ENCODE data around the gene ZIC5. TPM values are rescaled to one million over a fixed set of nuclear protein-coding genes. Genes with fewer than 3 reads are reported as not detected.

ZIC5 gene
- polyA plus RNA-seq, 6 donors from 2014 or later, result not detected

- H3K27me3 Mint-ChIP-seq, result peaks cover 76 to 95% (median 90%) of the 10 kb centered on the region in 3 donors
- peaks cover 0 to 10% of the 10 kb centered on the region in 2 donors for H3K36me3 Mint-ChIP-seq
- no peak for DNase-seq
- peak overlapping the region in 3 of 8 donors; percentile 37 to 69 (median 65) for H3K4me3 Mint-ChIP-seq
- no peak for ATAC-seq (ENCODE audit: low read depth in 2 of 2)
- H3K27ac Mint-ChIP-seq, result peak overlapping the region in 5 of 6 donors; percentile 24 to 89 (median 74)
- peaks cover 8 to 21% (median 10%) of the 10 kb centered on the region in 3 donors for H3K4me1 Mint-ChIP-seq
- peaks cover 0 to 58% (median 37%) of the 10 kb centered on the region in 7 donors for H3K9me3 Mint-ChIP-seq
Measured at GRCh38 chr13:99991828-99992775, 20.5 kb upstream of the ZIC5 start.

- ATAC-seq (ENCODE audit: low read depth in 2 of 2) (no peak), DNase-seq (no peak)
- Mint-ChIP-seq H3K4me3 (peak overlapping the region in 1 of 8 donors; percentile 37), H3K27ac (peak overlapping the region in 4 of 6 donors; percentile 53 to 88 (median 80)), H3K27me3 (peaks cover 78 to 95% (median 91%) of the 10 kb centered on the region in 3 donors), H3K9me3 (peaks cover under 1 to 53% (median 34%) of the 10 kb centered on the region in 7 donors), H3K4me1 (peaks cover 8 to 21% (median 10%) of the 10 kb centered on the region in 3 donors), H3K36me3 (peaks cover 2 to 12% of the 10 kb centered on the region in 2 donors)
Measured at GRCh38 chr13:99991013-99991827, 19.7 kb upstream of the ZIC5 start.

GRCh38 chr13:99990126-99990977 lies 18.8 kb upstream of the ZIC5 start:
- H3K27me3 Mint-ChIP-seq, result peaks cover 75 to 93% (median 89%) of the 10 kb centered on the region in 3 donors
- DNase-seq, result no peak
- peak overlapping the region in 4 of 6 donors; percentile 27 to 88 (median 78) for H3K27ac Mint-ChIP-seq
- peaks cover 7 to 19% of the 10 kb centered on the region in 2 donors for H3K36me3 Mint-ChIP-seq
- H3K4me3 Mint-ChIP-seq, result peak overlapping the region in 6 of 8 donors; percentile 39 to 73 (median 50)
- H3K4me1 Mint-ChIP-seq, result peaks cover 13 to 22% (median 15%) of the 10 kb centered on the region in 3 donors
- ATAC-seq (ENCODE audit: low read depth in 2 of 2), result no peak
- peaks cover 5 to 50% (median 30%) of the 10 kb centered on the region in 7 donors for H3K9me3 Mint-ChIP-seq

- H3K4me1 Mint-ChIP-seq, result peaks cover 13 to 22% (median 15%) of the 10 kb centered on the region in 3 donors
- DNase-seq (no peak), ATAC-seq (ENCODE audit: low read depth in 2 of 2) (no peak)
- peaks cover 7 to 10% of the 10 kb centered on the region in 2 donors for H3K36me3 Mint-ChIP-seq
- peak overlapping the region; percentile 19 to 73 (median 48) for H3K4me3 Mint-ChIP-seq
- H3K9me3 Mint-ChIP-seq, result peaks cover 5 to 46% (median 28%) of the 10 kb centered on the region in 7 donors
- H3K27ac Mint-ChIP-seq, result peak overlapping the region in 5 of 6 donors; percentile 34 to 92 (median 83)
- H3K27me3 Mint-ChIP-seq, result peaks cover 69 to 87% (median 81%) of the 10 kb centered on the region in 3 donors
Measured at GRCh38 chr13:99989276-99990125, 17.9 kb upstream of the ZIC5 start.

- Mint-ChIP-seq H3K9me3 (peaks cover 5 to 50% (median 33%) of the 10 kb centered on the region in 7 donors), H3K4me1 (peaks cover 13 to 22% (median 15%) of the 10 kb centered on the region in 3 donors), H3K4me3 (peak overlapping the region in 7 of 8 donors; percentile 12 to 68 (median 32)), H3K36me3 (peaks cover 9 to 14% of the 10 kb centered on the region in 2 donors), H3K27ac (peak overlapping the region in 4 of 6 donors; percentile 36 to 93 (median 88)), H3K27me3 (peaks cover 68 to 88% (median 73%) of the 10 kb centered on the region in 3 donors)
- DNase-seq, result no peak
- no peak for ATAC-seq (ENCODE audit: low read depth in 2 of 2)
Measured at GRCh38 chr13:99988529-99989275, 17.1 kb upstream of the ZIC5 start.

GRCh38 chr13:99987154-99988019 lies 15.8 kb upstream of the ZIC5 start:
- Mint-ChIP-seq H3K36me3 (peaks cover 9 to 14% of the 10 kb centered on the region in 2 donors), H3K27ac (peak overlapping the region in 3 of 6 donors; percentile 41 to 88 (median 71)), H3K27me3 (peaks cover 59 to 81% (median 61%) of the 10 kb centered on the region in 3 donors), H3K9me3 (peaks cover 2 to 49% (median 31%) of the 10 kb centered on the region in 7 donors), H3K4me1 (peaks cover 10 to 29% (median 13%) of the 10 kb centered on the region in 3 donors), H3K4me3 (peak overlapping the region in 2 of 8 donors; percentile 26 to 84)
- no peak for ATAC-seq (ENCODE audit: low read depth in 2 of 2)
- DNase-seq, result no peak

GRCh38 chr13:99986741-99987140 lies 15.2 kb upstream of the ZIC5 start:
- Mint-ChIP-seq H3K4me3 (peak overlapping the region in 2 of 8 donors; percentile 42 to 84), H3K27me3 (peaks cover 53 to 75% (median 54%) of the 10 kb centered on the region in 3 donors), H3K36me3 (peaks cover 9 to 14% of the 10 kb centered on the region in 2 donors), H3K4me1 (peaks cover 8 to 23% (median 12%) of the 10 kb centered on the region in 3 donors), H3K27ac (peak overlapping the region in 3 of 6 donors; percentile 88 to 95 (median 90)), H3K9me3 (peaks cover 2 to 43% (median 28%) of the 10 kb centered on the region in 7 donors)
- no peak for ATAC-seq (ENCODE audit: low read depth in 2 of 2)
- DNase-seq, result no peak

- ATAC-seq (ENCODE audit: low read depth in 2 of 2) (no peak), DNase-seq (no peak)
- peak overlapping the region in 6 of 8 donors; percentile 5 to 85 (median 56) for H3K4me3 Mint-ChIP-seq
Measured at GRCh38 chr13:99985886-99986527, 14.4 kb upstream of the ZIC5 start.

GRCh38 chr13:99985241-99985874 lies 13.8 kb upstream of the ZIC5 start:
- H3K27me3 Mint-ChIP-seq, result peaks cover 42 to 61% (median 45%) of the 10 kb centered on the region in 3 donors
- peak overlapping the region in 2 of 8 donors; percentile 53 to 84 for H3K4me3 Mint-ChIP-seq
- DNase-seq (no peak), ATAC-seq (ENCODE audit: low read depth in 2 of 2) (no peak)
- H3K9me3 Mint-ChIP-seq, result peaks cover 0 to 43% (median 27%) of the 10 kb centered on the region in 7 donors
- peaks cover 9 to 14% of the 10 kb centered on the region in 2 donors for H3K36me3 Mint-ChIP-seq
- peak overlapping the region in 3 of 6 donors; percentile 70 to 90 (median 76) for H3K27ac Mint-ChIP-seq
- H3K4me1 Mint-ChIP-seq, result peaks cover 5 to 21% (median 9%) of the 10 kb centered on the region in 3 donors

More at GRCh38 chr13:99985886-99986527, 14.4 kb upstream of the ZIC5 start:
- peaks cover 9 to 14% of the 10 kb centered on the region in 2 donors for H3K36me3 Mint-ChIP-seq
- H3K27me3 Mint-ChIP-seq, result peaks cover 48 to 67% (median 48%) of the 10 kb centered on the region in 3 donors
- peak overlapping the region in 5 of 6 donors; percentile 72 to 98 (median 95) for H3K27ac Mint-ChIP-seq
- H3K4me1 Mint-ChIP-seq, result peaks cover 5 to 23% (median 9%) of the 10 kb centered on the region in 3 donors
- peaks cover 0 to 43% (median 28%) of the 10 kb centered on the region in 7 donors for H3K9me3 Mint-ChIP-seq

Measured in naive B cell (primary cell).